Measurements from ENCODE around the gene ACAD9. TPM values are rescaled to one million over a fixed set of nuclear protein-coding genes. Genes with fewer than 3 reads are reported as not detected.
A peak's percentile ranks its signal among the peaks of the same experiment; 100 is the strongest.

Gene ACAD9
- total RNA-seq, 1 donor from 2014 or later, result 34.7 TPM

DNA sequence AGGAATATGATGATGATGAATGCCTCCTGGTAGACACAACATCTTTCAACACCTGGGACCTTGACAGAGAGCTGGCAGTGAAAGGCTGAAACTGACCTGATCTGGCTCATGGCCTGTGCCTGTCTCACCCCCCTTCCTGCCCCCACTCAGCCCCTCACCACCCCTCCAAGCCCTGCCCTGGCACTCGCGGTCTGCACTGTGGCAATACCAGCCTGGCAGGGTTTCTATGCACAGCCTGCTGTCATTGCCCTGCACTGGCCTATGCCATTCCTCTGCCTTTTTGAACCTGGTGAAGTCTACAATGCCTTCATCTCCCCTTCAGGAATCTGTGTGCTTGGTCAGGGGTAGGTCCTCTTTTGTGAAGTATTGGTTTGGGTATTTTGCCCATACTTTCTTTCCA is 56.5 kb downstream of the ACAD9 start:
- ATAC-seq, result peak; percentile 30

DNA sequence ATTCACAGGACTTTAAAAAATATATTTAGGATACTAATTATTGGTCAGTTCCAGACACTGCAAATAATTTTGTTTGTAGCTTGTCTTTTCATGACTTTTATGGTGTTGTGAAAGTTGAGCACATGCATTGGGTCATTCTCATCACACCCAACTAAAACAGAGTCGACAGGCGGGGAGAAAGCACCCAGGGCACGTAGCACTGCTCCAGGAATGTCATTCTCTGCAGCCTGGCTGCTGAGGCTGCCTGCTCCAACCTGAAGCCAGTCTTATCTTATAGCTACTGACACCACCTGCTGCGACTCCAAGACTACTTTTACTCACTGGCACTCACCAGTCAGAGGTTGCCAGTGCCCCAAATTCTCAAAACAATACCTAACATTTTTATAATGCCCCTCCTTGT is 56.9 kb downstream of the ACAD9 start:
- ATAC-seq, result peak; percentile 40

DNA sequence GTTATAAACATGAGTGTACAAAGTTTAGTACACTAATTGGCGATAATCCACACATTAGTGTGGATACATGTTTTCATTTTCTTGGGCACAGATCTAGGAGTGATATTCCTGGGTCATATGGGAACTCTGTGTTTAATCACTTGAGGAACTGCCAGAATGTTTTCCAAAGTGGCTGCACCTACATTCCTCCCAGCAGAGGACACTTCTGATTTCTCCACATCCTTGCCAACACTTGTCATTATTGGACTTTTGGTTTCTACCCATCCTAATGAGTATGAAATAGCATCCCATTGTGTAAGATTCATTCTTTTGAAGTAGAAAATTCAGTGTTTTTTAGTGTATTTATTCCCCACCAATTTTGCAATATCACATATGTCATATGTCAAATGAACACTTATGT is 60.8 kb downstream of the ACAD9 start:
- no peak for ATAC-seq

DNA sequence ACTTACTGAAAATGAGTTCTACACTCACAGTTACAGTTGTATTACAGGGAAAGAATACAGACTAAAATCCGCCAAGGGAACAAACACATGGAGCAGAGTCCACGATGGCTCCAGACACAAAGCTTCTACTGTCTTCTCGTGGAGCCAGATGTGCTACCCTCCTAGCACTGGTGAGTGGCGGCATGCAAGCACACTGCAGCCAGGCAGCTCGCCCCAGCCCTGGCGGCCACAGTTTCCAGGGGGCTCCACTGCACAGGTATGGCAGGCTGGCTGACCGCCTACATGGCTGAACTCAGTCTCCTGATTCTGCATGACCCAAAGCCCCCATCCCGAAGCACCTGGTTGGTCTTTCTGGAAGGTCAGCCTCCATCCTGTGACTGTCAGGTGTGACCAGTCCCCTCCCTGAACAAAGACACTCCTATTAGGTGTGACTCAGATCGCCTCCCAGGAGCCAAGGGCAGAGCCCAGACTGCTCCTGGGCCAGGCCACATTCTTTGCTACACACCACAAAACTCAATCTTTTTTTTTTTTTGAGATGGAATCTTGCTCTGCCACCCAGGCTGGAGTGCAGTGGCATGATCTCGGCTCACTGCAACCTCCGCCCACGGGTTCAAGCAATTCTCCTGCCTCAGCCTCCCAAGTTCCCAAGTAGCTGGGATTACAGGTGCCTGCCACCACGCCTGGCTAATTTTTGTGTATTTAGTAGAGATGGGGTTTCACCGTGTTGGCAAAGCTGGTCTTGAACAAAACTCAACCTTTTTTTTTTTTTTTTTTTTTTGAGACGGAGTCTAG is 62.9 kb downstream of the ACAD9 start:
- ATAC-seq, result peak; percentile 92

DNA sequence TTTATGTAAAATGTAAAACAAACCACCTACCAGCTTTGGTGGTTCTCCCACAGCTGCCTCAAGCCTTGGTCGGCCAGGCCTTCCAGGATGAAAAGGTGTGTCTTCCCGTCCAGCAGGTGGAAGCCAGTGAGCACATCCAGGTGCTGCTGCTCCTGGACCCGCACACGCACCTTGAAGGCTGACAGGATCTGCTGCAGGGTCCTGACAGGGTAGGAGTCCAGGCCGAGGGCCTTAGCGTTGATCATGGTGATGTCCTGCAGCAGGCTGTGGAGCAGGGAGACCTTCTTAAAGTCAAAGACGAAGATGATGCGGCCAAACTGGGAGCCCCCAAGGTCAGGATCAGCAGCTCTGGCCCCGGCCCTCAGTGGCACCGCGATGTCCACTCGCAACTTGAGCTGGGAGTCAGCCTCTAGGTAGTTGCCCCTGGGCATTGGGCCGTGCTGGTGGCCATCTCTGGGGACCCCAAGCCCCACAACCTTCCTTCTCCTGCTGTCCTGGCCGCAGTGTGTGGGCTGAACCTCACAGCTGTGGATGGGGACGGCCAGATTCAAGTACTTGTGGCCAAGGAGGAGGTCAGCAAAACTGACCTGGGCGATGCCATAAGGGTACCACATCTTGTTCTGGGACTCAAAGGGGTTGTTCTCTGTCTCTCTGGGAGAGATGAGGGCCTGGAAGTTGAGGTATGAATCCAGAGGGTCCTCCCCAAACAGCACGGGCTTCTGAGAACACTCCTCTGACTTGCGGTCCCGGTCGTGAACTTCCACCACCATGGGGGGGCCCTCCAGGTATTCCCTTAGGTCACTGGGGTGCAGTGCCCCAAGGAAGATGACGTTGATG is 65.8 kb downstream of the ACAD9 start:
- peak; percentile 12 for ATAC-seq

DNA sequence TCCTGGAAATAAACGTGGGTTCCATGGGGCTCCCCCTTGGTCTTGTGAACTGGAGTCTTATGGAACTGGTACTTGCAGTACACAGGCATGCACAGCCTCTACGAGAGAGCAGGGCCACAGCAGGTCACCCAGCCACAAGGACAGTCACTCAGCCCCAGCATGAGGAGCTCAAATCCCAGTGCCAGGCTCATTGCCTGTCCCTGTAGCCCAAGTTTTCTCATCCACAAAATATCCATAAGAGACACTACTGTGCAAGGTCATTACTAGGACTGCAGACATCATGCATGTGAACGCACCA is 66.4 kb downstream of the ACAD9 start:
- ATAC-seq, result peak; percentile 6

DNA sequence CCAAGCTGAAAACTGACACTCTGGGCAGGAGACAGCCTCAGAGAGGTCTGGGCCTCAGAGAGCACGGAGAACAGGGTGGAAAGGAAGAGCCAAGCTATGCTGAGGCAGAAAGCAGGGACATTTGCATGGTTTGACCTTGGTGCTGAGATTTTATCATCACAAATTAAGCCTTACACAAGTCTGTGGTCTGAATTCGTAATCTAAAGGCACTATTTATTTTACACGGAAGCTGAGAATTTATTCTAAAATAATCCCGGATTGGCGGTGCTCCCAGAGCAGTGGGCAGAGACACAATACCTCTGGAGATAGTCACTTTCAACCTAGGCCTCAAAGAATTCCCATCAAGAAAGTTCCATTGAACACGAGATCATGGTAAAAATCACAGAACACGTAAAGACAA is 67.0 kb downstream of the ACAD9 start:
- no peak for ATAC-seq

DNA sequence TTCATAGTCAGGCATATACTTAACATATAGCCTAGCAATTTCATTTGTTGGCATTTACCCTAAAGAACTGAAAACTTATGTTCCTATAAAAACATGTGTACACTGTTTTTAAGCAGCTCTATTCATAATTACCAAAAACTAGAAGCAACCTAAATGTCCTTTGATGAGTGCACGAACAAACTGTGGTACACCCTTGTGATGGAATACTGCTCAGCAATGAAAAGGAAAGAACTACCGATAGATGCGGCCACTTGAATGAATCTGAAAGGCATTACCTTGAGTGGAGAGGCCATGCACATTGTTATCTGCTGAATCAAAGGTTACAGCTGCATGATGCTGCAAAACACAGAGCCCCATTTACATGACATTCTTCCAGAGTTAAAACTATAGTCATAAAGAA is 69.7 kb downstream of the ACAD9 start:
- ATAC-seq, result no peak

DNA sequence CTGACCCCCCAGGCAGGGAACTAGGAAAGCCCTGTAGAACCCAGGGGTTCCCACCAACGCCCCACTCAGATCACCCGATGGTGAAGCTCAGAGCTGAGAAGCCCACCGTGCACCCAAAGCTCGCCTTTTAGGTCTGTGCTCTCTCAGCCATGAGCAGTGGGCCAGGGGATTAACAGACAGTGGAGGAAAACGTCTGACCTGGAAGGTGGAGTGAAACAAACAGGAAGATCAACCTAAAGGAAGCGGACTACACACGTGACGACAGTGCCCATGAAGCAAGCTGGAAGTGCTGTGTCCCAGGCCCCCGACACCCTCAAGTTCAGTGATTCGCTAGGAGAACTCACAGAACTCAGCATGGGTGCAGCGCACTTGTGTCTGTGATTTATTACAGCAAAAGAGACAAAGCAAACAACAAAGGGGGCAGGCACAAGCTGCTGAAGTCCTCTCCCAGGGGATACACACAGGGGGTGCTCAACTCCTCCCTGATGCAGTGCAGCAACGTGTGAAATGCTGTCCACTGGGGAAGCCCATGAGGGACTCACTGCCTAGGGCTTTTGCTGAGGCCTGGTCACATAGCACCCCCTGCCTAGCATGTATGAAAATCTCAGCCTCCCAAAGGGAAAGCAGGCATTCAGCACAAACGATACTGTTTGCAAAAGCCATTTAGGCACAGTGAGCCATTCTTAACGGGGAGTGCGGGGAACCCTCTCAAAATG is 71.0 kb downstream of the ACAD9 start:
- ATAC-seq, result peak; percentile 39

DNA sequence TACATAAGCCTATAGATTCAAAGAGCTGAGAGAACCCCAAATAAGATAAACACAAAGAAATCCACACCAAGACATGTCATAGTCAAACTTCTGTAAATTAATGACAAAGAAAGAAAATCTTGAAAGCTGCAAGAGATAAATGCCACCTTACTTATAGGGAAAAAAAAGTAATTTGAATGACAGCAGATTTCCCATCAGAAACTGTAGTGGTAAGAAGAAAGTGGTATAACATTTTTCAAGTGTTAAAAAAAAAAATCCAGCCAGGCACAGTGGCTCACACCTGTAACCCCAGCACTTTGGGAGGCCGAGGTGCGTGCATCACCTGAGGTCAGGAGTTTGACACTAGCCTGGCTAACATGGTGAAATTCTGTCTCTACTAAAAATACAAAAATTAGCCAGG is 77.0 kb downstream of the ACAD9 start:
- ATAC-seq, result no peak

Other genes starting within 250 kb of the ACAD9 start
- 108 TPM for gene RPN1, start 228.8 kb upstream of the ACAD9 start, total RNA-seq
- 231 TPM for gene RAB7A, start 153.4 kb upstream of the ACAD9 start, total RNA-seq
- 0.80 TPM for gene CFAP92, start 114.5 kb downstream of the ACAD9 start, total RNA-seq
- 0.20 TPM for gene EFCC1, start 121.7 kb downstream of the ACAD9 start, total RNA-seq
- gene GP9, start 181.2 kb downstream of the ACAD9 start, total RNA-seq, result not detected
- 7.8 TPM for gene RAB43, start 242.2 kb downstream of the ACAD9 start, total RNA-seq